H9 (cell line): ENCODE data around the gene UVRAG. TPM values are rescaled to one million over a fixed set of nuclear protein-coding genes. Genes with fewer than 3 reads are reported as not detected.

Source experiments
- DNase-seq: peaks from one replicate; pipeline ENCODE4 v3.0.0-alpha.2; 2017
- H2AFZ ChIP-seq: one replicate; pipeline ENCODE4 v1.6.1; 2013; ENCODE audit warnings: mild to moderate bottlenecking, low read length, control low read depth, moderate library complexity
- H2AK5ac ChIP-seq: 2 replicates; pipeline ENCODE4 v1.6.1; 2013; ENCODE audit warnings: low read length, control low read depth, mixed read lengths; ENCODE audit not compliant: insufficient read length
- H2BK120ac ChIP-seq: one replicate; pipeline ENCODE4 v1.6.1; 2013; ENCODE audit warnings: low read depth, mild to moderate bottlenecking, low read length, control low read depth, inconsistent platforms; ENCODE audit not compliant: poor library complexity, severe bottlenecking
- H2BK12ac ChIP-seq: 2 replicates; pipeline ENCODE4 v1.6.1; 2013; ENCODE audit warnings: low read length, control low read depth, mixed read lengths, low read depth; ENCODE audit not compliant: insufficient read length
- H2BK15ac ChIP-seq: 2 replicates; pipeline ENCODE4 v1.6.1; 2013; ENCODE audit warnings: low read depth, low read length, control low read depth
- H2BK20ac ChIP-seq: one replicate; pipeline ENCODE4 v1.6.1; 2013; ENCODE audit warnings: low read depth, mild to moderate bottlenecking, low read length, control low read depth, inconsistent platforms; ENCODE audit not compliant: poor library complexity, severe bottlenecking
- H2BK5ac ChIP-seq: 2 replicates; pipeline ENCODE4 v1.6.1; 2013; ENCODE audit warnings: low read length, control low read depth, mixed read lengths; ENCODE audit not compliant: insufficient read length
- H3K14ac ChIP-seq: 2 replicates; pipeline ENCODE4 v1.6.1; 2013; ENCODE audit warnings: low read length, control low read depth; ENCODE audit not compliant: insufficient read depth
- H3K18ac ChIP-seq: 2 replicates; pipeline ENCODE4 v1.6.1; 2013; ENCODE audit warnings: low read depth, mild to moderate bottlenecking, mixed read lengths, low read length, control low read depth; ENCODE audit not compliant: insufficient read length
- H3K23ac ChIP-seq: 2 replicates; pipeline ENCODE4 v1.6.1; 2013; ENCODE audit warnings: low read length, control low read depth, mixed read lengths, low read depth; ENCODE audit not compliant: insufficient read length
- H3K23me2 ChIP-seq: 2 replicates; pipeline ENCODE4 v1.6.1; 2013; ENCODE audit warnings: low read depth, mild to moderate bottlenecking, mixed read lengths, low read length, control low read depth; ENCODE audit not compliant: insufficient read length, poor library complexity, severe bottlenecking
- H3K27ac ChIP-seq: 2 replicates; pipeline ENCODE4 v1.5.1; 2013; ENCODE audit warnings: low read length, control low read depth, mixed read lengths, low read depth; ENCODE audit not compliant: insufficient read length
- H3K27me3 ChIP-seq: 2 replicates; pipeline ENCODE4 v1.6.1; 2013; ENCODE audit warnings: low read length, control low read depth, inconsistent platforms; ENCODE audit not compliant: insufficient read depth
- H3K4ac ChIP-seq: 2 replicates; pipeline ENCODE4 v1.6.1; 2013; ENCODE audit warnings: low read depth, mild to moderate bottlenecking, control low read depth, inconsistent platforms, low read length, moderate library complexity
- H3K4me1 ChIP-seq: 2 replicates; pipeline ENCODE4 v1.6.1; 2013; ENCODE audit warnings: low read length, control low read depth, inconsistent platforms; ENCODE audit not compliant: insufficient read depth
- H3K4me2 ChIP-seq: 2 replicates; pipeline ENCODE4 v1.6.1; 2013; ENCODE audit warnings: low read length, control low read depth, mixed read lengths; ENCODE audit not compliant: insufficient read length, insufficient read depth
- H3K56ac ChIP-seq: 2 replicates; pipeline ENCODE4 v1.6.1; 2013; ENCODE audit warnings: low read depth, mild to moderate bottlenecking, mixed read lengths, low read length, control low read depth; ENCODE audit not compliant: insufficient read length
- H3K79me1 ChIP-seq: 2 replicates; pipeline ENCODE4 v1.6.1; 2013; ENCODE audit warnings: low read depth, mild to moderate bottlenecking, moderate library complexity, low read length, control low read depth, inconsistent platforms; ENCODE audit not compliant: insufficient read depth, poor library complexity, severe bottlenecking
- H3K79me2 ChIP-seq: 2 replicates; pipeline ENCODE4 v1.6.1; 2013; ENCODE audit warnings: low read length, control low read depth, inconsistent platforms; ENCODE audit not compliant: insufficient read depth
- H3K9ac ChIP-seq: 2 replicates; pipeline ENCODE4 v1.6.1; 2013; ENCODE audit warnings: low read length, control low read depth, mixed read lengths; ENCODE audit not compliant: insufficient read length; ENCODE audit errors: extremely low read depth
- H3K9me3 ChIP-seq: one replicate; pipeline ENCODE4 v1.6.1; 2013; ENCODE audit warnings: low read depth, low read length, inconsistent platforms; ENCODE audit not compliant: control insufficient read depth
- H3T11ph ChIP-seq: one replicate; pipeline ENCODE4 v1.6.1; 2013; ENCODE audit warnings: mild to moderate bottlenecking, low read length, control low read depth, inconsistent platforms
- H4K20me1 ChIP-seq: one replicate; pipeline ENCODE4 v1.6.1; 2013; ENCODE audit not compliant: control insufficient read depth, insufficient read length, insufficient read depth
- H4K5ac ChIP-seq: 2 replicates; pipeline ENCODE4 v1.6.1; 2013; ENCODE audit warnings: low read depth, mild to moderate bottlenecking, mixed read lengths, low read length, control low read depth; ENCODE audit not compliant: insufficient read length
- H4K8ac ChIP-seq: replicated peaks from 2 replicates; pipeline ENCODE4 v1.6.1; 2013; ENCODE audit warnings: low read length, control low read depth, mixed read lengths, low read depth; ENCODE audit not compliant: insufficient read length
- H4K91ac ChIP-seq: 2 replicates; pipeline ENCODE4 v1.6.1; 2013; ENCODE audit warnings: low read depth, mild to moderate bottlenecking, moderate library complexity, mixed read lengths, low read length, control low read depth; ENCODE audit not compliant: insufficient read length
- H3K27ac Mint-ChIP-seq, 3 experiments: 2 replicates in 2 of 3; 3 replicates in 1 of 3; pipeline ENCODE4 v1.8.0; 2020 to 2021; ENCODE audit warnings: mixed read lengths in 3 of 3, mild to moderate bottlenecking in 1 of 3, moderate library complexity in 1 of 3
- H3K27me3 Mint-ChIP-seq: 2 replicates; pipeline ENCODE4 v1.8.0; 2021; ENCODE audit warnings: low read depth, mild to moderate bottlenecking, moderate library complexity, mixed read lengths
- H3K36me3 Mint-ChIP-seq, 3 experiments: 2 replicates in 2 of 3; 3 replicates in 1 of 3; pipeline ENCODE4 v1.8.0; 2020 to 2021; ENCODE audit warnings: low read depth in 3 of 3, mixed read lengths in 3 of 3; ENCODE audit not compliant: insufficient read depth in 1 of 3
- H3K4me1 Mint-ChIP-seq, 2 experiments: 2 replicates each; pipeline ENCODE4 v1.8.0; 2020; ENCODE audit warnings: mixed read lengths in 2 of 2
- H3K4me3 Mint-ChIP-seq, 2 experiments: 2 replicates in 1 of 2; 3 replicates in 1 of 2; pipeline ENCODE4 v1.8.0; 2020 to 2021; ENCODE audit warnings: mild to moderate bottlenecking in 2 of 2, mixed read lengths in 2 of 2, moderate library complexity in 1 of 2
- H3K9me3 Mint-ChIP-seq, 2 experiments: 2 replicates in 1 of 2; 3 replicates in 1 of 2; pipeline ENCODE4 v1.8.0; 2020; ENCODE audit warnings: mild to moderate bottlenecking in 2 of 2, mixed read lengths in 2 of 2, moderate library complexity in 1 of 2
- CTCF ChIP-seq: fragments of 200-600 bp; sonication (generic); conservative IDR thresholded peaks from 3 replicates; pipeline ENCODE4 v1.8.0; 2021; ENCODE audit warnings: antibody characterized with exemption, mild to moderate bottlenecking
- WGBS: extraction: QIAGEN DNeasy Blood & Tissue Kit; methylation state at CpG from one replicate; pipeline ENCODE4 v1.1.7; 2013; ENCODE audit warnings: missing lambda C conversion rate, low lambda C conversion rate, mixed read lengths; ENCODE audit not compliant: insufficient read length; ENCODE audit errors: extremely low coverage; 5-methylcytosine and 5-hydroxymethylcytosine counted together
- total RNA-seq: library from RNA; stranded (reverse); gene quantifications from 2 replicates; pipeline ENCODE4 v1.2.1, GENCODE V29; 2021

The UVRAG gene
- total RNA-seq, 1 experiment from 2014 or later = 18.5 TPM

- no peak for DNase-seq
- no peaks in the 10 kb centered on the region for H3K27me3 ChIP-seq
- no peak overlapping the region for H3K4ac ChIP-seq
- H3K79me2 ChIP-seq = no peaks in the 10 kb centered on the region
- H3K79me1 ChIP-seq = no peaks in the 10 kb centered on the region
- H4K8ac ChIP-seq = no peak overlapping the region
- peaks cover 4 to 7% of the 10 kb centered on the region in 2 experiments for H3K4me1 Mint-ChIP-seq
- no peak overlapping the region for H2BK15ac ChIP-seq
- H4K20me1 ChIP-seq = no peaks in the 10 kb centered on the region
- no peak overlapping the region for H2BK20ac ChIP-seq
- no peaks in the 10 kb centered on the region; a peak in 1 of 5 replicates for H3K9me3 Mint-ChIP-seq
- H3K9ac ChIP-seq = no peak overlapping the region
- no peak overlapping the region for H2AFZ ChIP-seq
- H3K27me3 Mint-ChIP-seq = peaks cover 17% of the 10 kb centered on the region
- no peaks in the 10 kb centered on the region; a peak in 2 of 7 replicates for H3K36me3 Mint-ChIP-seq
- H3K27ac ChIP-seq = no peak overlapping the region
- H2BK12ac ChIP-seq = no peak overlapping the region
- H3K9me3 ChIP-seq = no peaks in the 10 kb centered on the region
- no peaks in the 10 kb centered on the region for H3K23me2 ChIP-seq
- H3K56ac ChIP-seq = no peak overlapping the region
- no peak overlapping the region for H4K91ac ChIP-seq
- no peak overlapping the region for H3K23ac ChIP-seq
- no peak for TF ChIP-seq CTCF
- H2BK5ac ChIP-seq = no peak overlapping the region
- H3K14ac ChIP-seq = no peak overlapping the region
- WGBS = no CpG with 5 or more reads among the region's 3 CpGs
- no peak overlapping the region for H3K27ac Mint-ChIP-seq
- no peak overlapping the region for H3K4me3 Mint-ChIP-seq
- H4K5ac ChIP-seq = no peak overlapping the region
- no peak overlapping the region for H3T11ph ChIP-seq
- no peaks in the 10 kb centered on the region for H3K4me1 ChIP-seq
- no peak overlapping the region for H2BK120ac ChIP-seq
- no peak overlapping the region for H3K18ac ChIP-seq
- no peak overlapping the region for H2AK5ac ChIP-seq
- no peak overlapping the region for H3K4me2 ChIP-seq
Measured at GRCh38 chr11:75780888-75781287, 34.1 kb upstream of the UVRAG start.
